ENCODE measurements around the gene AEBP1.
"Not testable (repeated sequence)": the region's sequence is repeated elsewhere in the genome, so short reads cannot be mapped to it uniquely, and the experiment has no call there.

The AEBP1 gene

GRCh38 chr7:44124822-44125202 lies 20.7 kb downstream of the AEBP1 start:
- Histone ChIP-seq H3K4me3 (ENCODE audit: low read length, poor library complexity, severe bottlenecking) (no peak overlapping the region), H3K4me2 (ENCODE audit: low read depth, low read length, poor library complexity, severe bottlenecking) (no peak overlapping the region), H3K36me3 (ENCODE audit: insufficient read depth, low read length) (peaks cover 6% of the 10 kb centered on the region; the same call in 1 of the 2 replicates), H2AFZ (ENCODE audit: low read length) (no peak overlapping the region), H3K9me3 (ENCODE audit: insufficient read depth, low read depth, low read length) (no peaks in the 10 kb centered on the region), H3K27me3 (ENCODE audit: insufficient read depth, low read length, poor library complexity, severe bottlenecking) (no peaks in the 10 kb centered on the region), H3K9ac (ENCODE audit: low read depth, low read length, poor library complexity, severe bottlenecking) (no peak overlapping the region), H3K9me2 (replicated peaks; ENCODE audit: low read depth, low read length) (no peaks in the 10 kb centered on the region), H3K79me2 (ENCODE audit: insufficient read depth, low read length) (peaks cover 35% of the 10 kb centered on the region), H4K20me1 (ENCODE audit: insufficient read depth, low read length, poor library complexity, severe bottlenecking) (peaks cover 6% of the 10 kb centered on the region), H3K4me1 (ENCODE audit: insufficient read depth, low read length, poor library complexity, severe bottlenecking) (peaks cover 47% of the 10 kb centered on the region), H3F3A (ENCODE audit: low read depth) (peaks cover 5% of the 10 kb centered on the region; the same call in 1 of the 2 replicates)
- TF ChIP-seq CTCF (conservative IDR thresholded peaks at IDR 0.05; ENCODE audit: low read length) = no peak
- no peak for TF ChIP-seq EZH2phosphoT487 (IDR thresholded peaks at IDR 0.05; ENCODE audit: borderline replicate concordance)

- not testable (repeated sequence) for H4K20me1 ChIP-seq (ENCODE audit: insufficient read depth, low read length, poor library complexity, severe bottlenecking); H2AFZ ChIP-seq (ENCODE audit: low read length); H3K4me3 ChIP-seq (ENCODE audit: low read length, poor library complexity, severe bottlenecking); H3K27me3 ChIP-seq (ENCODE audit: insufficient read depth, low read length, poor library complexity, severe bottlenecking); H3K9me2 ChIP-seq (replicated peaks; ENCODE audit: low read depth, low read length); H3K36me3 ChIP-seq (ENCODE audit: insufficient read depth, low read length); H3K4me2 ChIP-seq (ENCODE audit: low read depth, low read length, poor library complexity, severe bottlenecking); H3K9me3 ChIP-seq (ENCODE audit: insufficient read depth, low read depth, low read length); H3F3A ChIP-seq (ENCODE audit: low read depth); H3K9ac ChIP-seq (ENCODE audit: low read depth, low read length, poor library complexity, severe bottlenecking)
- Histone ChIP-seq H3K79me2 (ENCODE audit: insufficient read depth, low read length) (peaks cover 18% of the 10 kb centered on the region), H3K4me1 (ENCODE audit: insufficient read depth, low read length, poor library complexity, severe bottlenecking) (peaks cover 29% of the 10 kb centered on the region)
Observed at GRCh38 chr7:44126574-44126973, 22.4 kb downstream of the AEBP1 start.

GRCh38 chr7:44127161-44127560 lies 23.0 kb downstream of the AEBP1 start:
- Histone ChIP-seq H3K9ac (ENCODE audit: low read depth, low read length, poor library complexity, severe bottlenecking) (no peak overlapping the region), H4K20me1 (ENCODE audit: insufficient read depth, low read length, poor library complexity, severe bottlenecking) (peaks cover 5% of the 10 kb centered on the region), H3F3A (ENCODE audit: low read depth) (peaks cover 5% of the 10 kb centered on the region; the same call in 1 of the 2 replicates), H3K79me2 (ENCODE audit: insufficient read depth, low read length) (peaks cover 12% of the 10 kb centered on the region), H3K9me2 (replicated peaks; ENCODE audit: low read depth, low read length) (no peaks in the 10 kb centered on the region), H3K27me3 (ENCODE audit: insufficient read depth, low read length, poor library complexity, severe bottlenecking) (no peaks in the 10 kb centered on the region), H3K36me3 (ENCODE audit: insufficient read depth, low read length) (no peaks in the 10 kb centered on the region), H3K4me1 (ENCODE audit: insufficient read depth, low read length, poor library complexity, severe bottlenecking) (peaks cover 23% of the 10 kb centered on the region), H3K4me3 (ENCODE audit: low read length, poor library complexity, severe bottlenecking) (no peak overlapping the region), H3K9me3 (ENCODE audit: insufficient read depth, low read depth, low read length) (no peaks in the 10 kb centered on the region), H3K4me2 (ENCODE audit: low read depth, low read length, poor library complexity, severe bottlenecking) (no peak overlapping the region), H2AFZ (ENCODE audit: low read length) (no peak overlapping the region)
- TF ChIP-seq CTCF (conservative IDR thresholded peaks at IDR 0.05; ENCODE audit: low read length) = no peak
- no peak for TF ChIP-seq EZH2phosphoT487 (IDR thresholded peaks at IDR 0.05; ENCODE audit: borderline replicate concordance)

All from Loucy (cell line).